ENCODE measurements around the gene MRAP2. TPM values are rescaled to one million over a fixed set of nuclear protein-coding genes. Genes with fewer than 3 reads are reported as not detected.

MRAP2 gene
- total RNA-seq, 4 donors from 2014 or later = 2.7 to 7.4 (median 3.7) TPM

GRCh38 chr6:84013931-84014330, 19.6 kb upstream of the MRAP2 start:
- no peaks in the 10 kb centered on the region for H3K27me3 ChIP-seq
- no peak overlapping the region for H3K4me3 ChIP-seq
- DNase-seq = no peak
- H3K36me3 ChIP-seq = no peaks in the 10 kb centered on the region
- H3K4me1 ChIP-seq = peaks cover 0 to 13% (median 0%) of the 10 kb centered on the region in 4 donors
- no peak overlapping the region for H3K27ac ChIP-seq
- TF ChIP-seq CTCF (IDR thresholded peaks at IDR 0.05) (no peak), POLR2A (IDR thresholded peaks at IDR 0.05) (no peak)
- no peaks in the 10 kb centered on the region for H3K9me3 ChIP-seq

- Histone ChIP-seq H3K4me1 (peaks cover 0 to 13% (median 0%) of the 10 kb centered on the region in 4 donors), H3K27ac (no peak overlapping the region), H3K27me3 (no peaks in the 10 kb centered on the region), H3K9me3 (no peaks in the 10 kb centered on the region), H3K36me3 (no peaks in the 10 kb centered on the region), H3K4me3 (no peak overlapping the region)
- DNase-seq = no peak
- TF ChIP-seq POLR2A (IDR thresholded peaks at IDR 0.05) (no peak), CTCF (IDR thresholded peaks at IDR 0.05) (no peak)
These were observed 17.5 kb upstream of the MRAP2 start for GRCh38 chr6:84016029-84016428.

GRCh38 chr6:84017709-84018452, 15.7 kb upstream of the MRAP2 start:
- no peak for DNase-seq
- Histone ChIP-seq H3K27ac (no peak overlapping the region), H3K27me3 (no peaks in the 10 kb centered on the region), H3K4me1 (peaks cover 0 to 13% (median 0%) of the 10 kb centered on the region in 4 donors), H3K36me3 (no peaks in the 10 kb centered on the region), H3K4me3 (no peak overlapping the region), H3K9me3 (no peaks in the 10 kb centered on the region)
- TF ChIP-seq POLR2A (IDR thresholded peaks at IDR 0.05) (no peak), CTCF (IDR thresholded peaks at IDR 0.05) (no peak)

- DNase-seq = no peak
- no peak for TF ChIP-seq CTCF (IDR thresholded peaks at IDR 0.05)
- no peak for TF ChIP-seq POLR2A (IDR thresholded peaks at IDR 0.05)
These were observed 15.0 kb upstream of the MRAP2 start for GRCh38 chr6:84018453-84019061.

GRCh38 chr6:84019141-84019841, 14.3 kb upstream of the MRAP2 start:
- peaks cover 0 to 13% (median 0%) of the 10 kb centered on the region in 4 donors for H3K4me1 ChIP-seq
- no peak for TF ChIP-seq POLR2A (IDR thresholded peaks at IDR 0.05)
- TF ChIP-seq CTCF (IDR thresholded peaks at IDR 0.05) = no peak
- no peaks in the 10 kb centered on the region for H3K9me3 ChIP-seq
- no peak overlapping the region for H3K4me3 ChIP-seq
- DNase-seq = no peak
- H3K27me3 ChIP-seq = no peaks in the 10 kb centered on the region
- H3K36me3 ChIP-seq = no peaks in the 10 kb centered on the region
- no peak overlapping the region for H3K27ac ChIP-seq

More at GRCh38 chr6:84018453-84019061, 15.0 kb upstream of the MRAP2 start:
- no peak overlapping the region for H3K4me3 ChIP-seq
- peaks cover 0 to 13% (median 0%) of the 10 kb centered on the region in 4 donors for H3K4me1 ChIP-seq
- H3K36me3 ChIP-seq = no peaks in the 10 kb centered on the region
- no peaks in the 10 kb centered on the region for H3K9me3 ChIP-seq
- H3K27ac ChIP-seq = no peak overlapping the region
- no peaks in the 10 kb centered on the region for H3K27me3 ChIP-seq

All from Peyer's patch (tissue), 4 donors.